Vagina (tissue), 2 donors: ENCODE results near the gene GP1BB. TPM values are rescaled to one million over a fixed set of nuclear protein-coding genes. Genes with fewer than 3 reads are reported as not detected.

ENCODE experiments used
- DNase-seq, 2 donors: peaks; one replicate each; pipeline ENCODE4 v3.0.0-alpha.2; 2017; ENCODE audit errors: extremely low spot score in 2 of 2
- H3K27ac ChIP-seq: fragments of 200-600 bp; sonication (generic); one replicate; pipeline ENCODE4 v1.5.1; 2019
- H3K27me3 ChIP-seq: fragments of 200-600 bp; sonication (generic); one replicate; pipeline ENCODE4 v1.5.1; 2019
- H3K36me3 ChIP-seq, 2 donors: fragments of 200-600 bp; sonication (generic); one replicate each; pipeline ENCODE4 v1.5.1; 2017 to 2019
- H3K4me1 ChIP-seq: fragments of 200-600 bp; sonication (generic); one replicate; pipeline ENCODE4 v1.5.1; 2019
- H3K4me3 ChIP-seq, 2 donors: fragments of 200-600 bp; sonication (generic); 1 replicate in 1 of 2; 2 replicates in 1 of 2; pipeline ENCODE4 v1.5.1; 2016 to 2019
- H3K9me3 ChIP-seq: fragments of 200-600 bp; sonication (generic); one replicate; pipeline ENCODE4 v1.5.1; 2019
- CTCF ChIP-seq, 3 experiments: fragments of 450-650 bp in 2 of 3; fragments of 200-600 bp in 1 of 3; sonication (generic) in 1 of 3; IDR thresholded peaks; one replicate each; pipeline ENCODE4 v1.5.1; 2017 to 2019; ENCODE audit warnings: antibody characterized with exemption in 3 of 3, mild to moderate bottlenecking in 2 of 3, moderate library complexity in 2 of 3
- POLR2A ChIP-seq, 2 donors: fragments of 450-650 bp; IDR thresholded peaks; one replicate each; pipeline ENCODE4 v1.6.1; 2017; ENCODE audit warnings: antibody characterized with exemption in 2 of 2, mild to moderate bottlenecking in 2 of 2, moderate library complexity in 2 of 2
- POLR2AphosphoS5 ChIP-seq, 2 donors: sonication (generic); formaldehyde crosslinking; IDR thresholded peaks; one replicate each; pipeline ENCODE4 v1.9.0; 2017; ENCODE audit warnings: antibody characterized with exemption in 2 of 2, mild to moderate bottlenecking in 2 of 2, low read depth in 1 of 2; ENCODE audit not compliant: insufficient read depth in 1 of 2
- intact Hi-C: fragments of 100-400 bp; cut with DNase I; formaldehyde crosslinking; loops from one replicate; pipeline ENCODE4 v1.15.1; 2023
- total RNA-seq: library from RNA; depleted of rRNA; stranded (reverse); fragments of >200 nt; gene quantifications from one replicate; pipeline ENCODE4 v1.2.3, GENCODE V29; 2016

GP1BB gene
- total RNA-seq, 1 donor from 2014 or later, result 14.5 TPM

- no peak for DNase-seq
- H3K27me3 ChIP-seq, result no peaks in the 10 kb centered on the region
- TF ChIP-seq POLR2A (IDR thresholded peaks at IDR 0.05), result no peak
- no peak for TF ChIP-seq POLR2AphosphoS5 (IDR thresholded peaks at IDR 0.05; ENCODE audit: insufficient read depth in 1 of 2, low read depth in 1 of 2)
- no peak for TF ChIP-seq CTCF (IDR thresholded peaks at IDR 0.05)
- H3K4me3 ChIP-seq, result no peak overlapping the region
- no peak overlapping the region for H3K27ac ChIP-seq
- H3K9me3 ChIP-seq, result no peaks in the 10 kb centered on the region
- intact Hi-C loops, result no loop called here
- no peaks in the 10 kb centered on the region for H3K4me1 ChIP-seq
- no peaks in the 10 kb centered on the region for H3K36me3 ChIP-seq
Observed at GRCh38 chr22:19700790-19701419, 22.4 kb upstream of the GP1BB start.

- H3K36me3 ChIP-seq, result no peaks in the 10 kb centered on the region
- H3K27ac ChIP-seq, result no peak overlapping the region
- intact Hi-C loops, result no loop called here
- TF ChIP-seq CTCF (IDR thresholded peaks at IDR 0.05), result no peak
- no peak for TF ChIP-seq POLR2A (IDR thresholded peaks at IDR 0.05)
- TF ChIP-seq POLR2AphosphoS5 (IDR thresholded peaks at IDR 0.05; ENCODE audit: insufficient read depth in 1 of 2, low read depth in 1 of 2), result no peak
- no peaks in the 10 kb centered on the region for H3K4me1 ChIP-seq
- H3K27me3 ChIP-seq, result no peaks in the 10 kb centered on the region
- H3K9me3 ChIP-seq, result no peaks in the 10 kb centered on the region
- no peak for DNase-seq
- no peak overlapping the region for H3K4me3 ChIP-seq
Observed at GRCh38 chr22:19701420-19702145, 21.8 kb upstream of the GP1BB start.

- no peaks in the 10 kb centered on the region for H3K27me3 ChIP-seq
- DNase-seq, result no peak
- intact Hi-C loops, result no loop called here
Observed at GRCh38 chr22:19703869-19704268, 19.5 kb upstream of the GP1BB start.

GRCh38 chr22:19704355-19705015 is 18.9 kb upstream of the GP1BB start:
- no peaks in the 10 kb centered on the region for H3K9me3 ChIP-seq
- no peak overlapping the region for H3K4me3 ChIP-seq
- H3K4me1 ChIP-seq, result peaks cover 11% of the 10 kb centered on the region
- intact Hi-C loops, result no loop called here
- no peaks in the 10 kb centered on the region for H3K27me3 ChIP-seq
- no peak for DNase-seq
- H3K36me3 ChIP-seq, result no peaks in the 10 kb centered on the region
- TF ChIP-seq POLR2AphosphoS5 (IDR thresholded peaks at IDR 0.05; ENCODE audit: insufficient read depth in 1 of 2, low read depth in 1 of 2) (no peak), POLR2A (IDR thresholded peaks at IDR 0.05) (no peak), CTCF (IDR thresholded peaks at IDR 0.05) (no peak)
- no peak overlapping the region for H3K27ac ChIP-seq

More at GRCh38 chr22:19703869-19704268, 19.5 kb upstream of the GP1BB start:
- TF ChIP-seq POLR2AphosphoS5 (IDR thresholded peaks at IDR 0.05; ENCODE audit: insufficient read depth in 1 of 2, low read depth in 1 of 2) (no peak), CTCF (IDR thresholded peaks at IDR 0.05) (no peak), POLR2A (IDR thresholded peaks at IDR 0.05) (no peak)
- peaks cover 8% of the 10 kb centered on the region for H3K4me1 ChIP-seq
- H3K9me3 ChIP-seq, result no peaks in the 10 kb centered on the region
- no peak overlapping the region for H3K27ac ChIP-seq
- no peak overlapping the region for H3K4me3 ChIP-seq
- no peaks in the 10 kb centered on the region for H3K36me3 ChIP-seq
